NCI-H2227 (cell line): Measurements from ENCODE around the gene ROBO2.
A peak's percentile ranks its signal among the peaks of the same experiment; 100 is the strongest.

Experiments
- DNase-seq: peaks from one replicate; lab custom pipeline; 2025; ENCODE audit not compliant: unreplicated experiment; lab: John Stamatoyannopoulos, UW

Gene ROBO2

GRCh38 chr3:77324105-77324504, 284.2 kb downstream of the ROBO2 start:
- DNase-seq = no peak

GRCh38 chr3:77325280-77325679, 285.4 kb downstream of the ROBO2 start:
- no peak for DNase-seq

- no peak for DNase-seq
Measured at GRCh38 chr3:77325702-77326101, 285.8 kb downstream of the ROBO2 start.

GRCh38 chr3:77326586-77326985, 286.7 kb downstream of the ROBO2 start:
- DNase-seq = no peak

GRCh38 chr3:77328690-77329089, 288.8 kb downstream of the ROBO2 start:
- DNase-seq = no peak

GRCh38 chr3:77329116-77329515, 289.2 kb downstream of the ROBO2 start:
- no peak for DNase-seq

GRCh38 chr3:77338195-77338594, 298.3 kb downstream of the ROBO2 start:
- no peak for DNase-seq

- no peak for DNase-seq
Measured at GRCh38 chr3:77342027-77342426, 302.1 kb downstream of the ROBO2 start.

GRCh38 chr3:77342688-77343087, 302.8 kb downstream of the ROBO2 start:
- no peak for DNase-seq

GRCh38 chr3:77345009-77345408, 305.1 kb downstream of the ROBO2 start:
- no peak for DNase-seq

GRCh38 chr3:77348244-77348855, 308.5 kb downstream of the ROBO2 start:
- no peak for DNase-seq

- no peak for DNase-seq
Measured at GRCh38 chr3:77354958-77355357, 315.1 kb downstream of the ROBO2 start.

GRCh38 chr3:77362936-77363335, 323.0 kb downstream of the ROBO2 start:
- DNase-seq = no peak

- DNase-seq = no peak
Measured at GRCh38 chr3:77365152-77365551, 325.3 kb downstream of the ROBO2 start.

- no peak for DNase-seq
Measured at GRCh38 chr3:77370413-77370812, 330.5 kb downstream of the ROBO2 start.

- no peak for DNase-seq
Measured at GRCh38 chr3:77372018-77372417, 332.1 kb downstream of the ROBO2 start.

- DNase-seq = no peak
Measured at GRCh38 chr3:77372634-77373346, 332.9 kb downstream of the ROBO2 start.

- DNase-seq = peak; percentile 45
Measured at GRCh38 chr3:77373619-77374018, 333.7 kb downstream of the ROBO2 start.

- no peak for DNase-seq
Measured at GRCh38 chr3:77376511-77376910, 336.6 kb downstream of the ROBO2 start.

GRCh38 chr3:77377717-77378116, 337.8 kb downstream of the ROBO2 start:
- DNase-seq = no peak

GRCh38 chr3:77380136-77380535, 340.2 kb downstream of the ROBO2 start:
- no peak for DNase-seq

GRCh38 chr3:77381431-77381830, 341.5 kb downstream of the ROBO2 start:
- DNase-seq = no peak

- DNase-seq = no peak
Measured at GRCh38 chr3:77392181-77392580, 352.3 kb downstream of the ROBO2 start.
